Ovary (tissue), 9 donors: ENCODE measurements around the gene DTNBP1. TPM values are rescaled to one million over a fixed set of nuclear protein-coding genes. Genes with fewer than 3 reads are reported as not detected.

ENCODE experiments used
- DNase-seq, 5 donors: peaks; one replicate each; pipeline ENCODE4 v3.0.0-alpha.2; 2019 to 2020
- H3K27ac ChIP-seq, 2 donors: fragments of 200-600 bp; one replicate each; pipeline versions ENCODE4 v1.5.1 to v1.8.0; 2019 to 2022
- H3K27me3 ChIP-seq: fragments of 200-600 bp; one replicate; pipeline ENCODE4 v1.8.0; 2022
- H3K36me3 ChIP-seq: fragments of 200-600 bp; sonication (generic); one replicate; pipeline ENCODE4 v1.5.1; 2019
- H3K4me1 ChIP-seq: one replicate; pipeline ENCODE4 v1.8.1; 2013; ENCODE audit warnings: mild to moderate bottlenecking, moderate library complexity; ENCODE audit not compliant: insufficient read depth
- H3K4me3 ChIP-seq: fragments of 200-600 bp; sonication (generic); one replicate; pipeline ENCODE4 v1.5.1; 2017
- H3K9me3 ChIP-seq, 2 donors: fragments of 200-600 bp in 1 of 2; sonication (generic) in 1 of 2; one replicate each; pipeline versions ENCODE4 v1.5.1 to v1.8.1; 2013 to 2019; ENCODE audit warnings: mild to moderate bottlenecking in 1 of 2, moderate library complexity in 1 of 2
- CTCF ChIP-seq, 3 donors: fragments of 450-650 bp in 2 of 3; fragments of 200-600 bp in 1 of 3; IDR thresholded peaks; one replicate each; pipeline versions ENCODE4 v1.5.1 to v1.8.0; 2016 to 2022; ENCODE audit warnings: antibody characterized with exemption in 3 of 3, mild to moderate bottlenecking in 1 of 3
- EP300 ChIP-seq: sonication (generic); formaldehyde crosslinking; IDR thresholded peaks from one replicate; pipeline ENCODE4 v1.6.1; 2017; ENCODE audit warnings: antibody characterized with exemption
- POLR2A ChIP-seq: fragments of 450-650 bp; IDR thresholded peaks from one replicate; pipeline ENCODE4 v1.6.1; 2017; ENCODE audit warnings: antibody characterized with exemption, mild to moderate bottlenecking, moderate library complexity
- WGBS, 3 donors: extraction: QIAGEN DNeasy Blood & Tissue Kit in 1 of 3; methylation state at CpG; one replicate each; pipeline versions ENCODE4 v1.1.5 to v1.1.7; 2013 to 2017; 5-methylcytosine and 5-hydroxymethylcytosine counted together
- intact Hi-C, 4 donors: fragments of 100-400 bp; cut with DNase I; formaldehyde crosslinking; loops; one replicate each; pipeline versions ENCODE4 v1.11.0 to v1.15.1; 2022 to 2023
- polyA plus RNA-seq, 2 donors: library from polyadenylated mRNA; stranded (reverse); fragments of 200-250 nt in 1 of 2; fragments of 350-450 nt in 1 of 2; fragmentation: Illumina TruSeq in 1 of 2; extraction: RNeasy Lipid Tissue Mini Kit (QIAGEN cat#74804) in 1 of 2; gene quantifications; one replicate each; pipeline ENCODE4 v1.2.3, GENCODE V29; 2013 to 2014
- total RNA-seq, 7 donors: library from RNA; depleted of rRNA in 2 of 7; stranded (reverse); fragments of >200 nt in 2 of 7; fragmentation: NEBNext Ultra II Directional in 3 of 7; extraction: Animal tissue kit (Norgen Biotek cat#: 25700) in 3 of 7; gene quantifications; one replicate each; pipeline versions ENCODE4 v1.1.0 to v1.2.4, GENCODE V29; 2016 to 2023
- donor health status: DM: no; HTN: no; CAD: no; lungs with moderate emphysema.
- donor health status: DM: no; HTN: no; CAD: no.
- donor health status: Bipolar disorder and iron deficiency.
- donor health status: DM: yes; HTN: yes; CAD: no.
- donor health status: DM: no; HTN: no; CAD: no.
- donor health status: DM: yes; HTN: yes; CAD: no.

The DTNBP1 gene
- total and polyA plus RNA-seq, 9 donors, result 11.0 to 21.4 (median 15.6) TPM

- TF ChIP-seq EP300 (no peak), POLR2A (no peak), CTCF (IDR thresholded peaks at IDR 0.05) (no peak)
- Histone ChIP-seq H3K36me3 (no peaks in the 10 kb centered on the region), H3K9me3 (no peaks in the 10 kb centered on the region), H3K27me3 (no peaks in the 10 kb centered on the region), H3K4me1 (no peaks in the 10 kb centered on the region), H3K27ac (no peak overlapping the region), H3K4me3 (no peak overlapping the region)
- intact Hi-C loops, result no loop called here
- DNase-seq, result no peak
These were observed 105.7 kb downstream of the DTNBP1 start for GRCh38 chr6:15557174-15557573.

- Histone ChIP-seq H3K4me3 (no peak overlapping the region), H3K36me3 (no peaks in the 10 kb centered on the region), H3K4me1 (no peaks in the 10 kb centered on the region), H3K27ac (no peak overlapping the region), H3K27me3 (no peaks in the 10 kb centered on the region), H3K9me3 (no peaks in the 10 kb centered on the region)
- 85 to 100% (median 100%) methylated on average over 1 of the region's 1 CpG for WGBS, 3 donors
- intact Hi-C loops, result no loop called here
- DNase-seq, result no peak
- no peak for TF ChIP-seq EP300
- no peak for TF ChIP-seq CTCF (IDR thresholded peaks at IDR 0.05)
- TF ChIP-seq POLR2A, result no peak
These were observed 106.1 kb downstream of the DTNBP1 start for GRCh38 chr6:15556711-15557110.

- no peak for DNase-seq
- Histone ChIP-seq H3K4me3 (no peak overlapping the region), H3K36me3 (no peaks in the 10 kb centered on the region), H3K4me1 (peaks cover 1% of the 10 kb centered on the region), H3K27me3 (no peaks in the 10 kb centered on the region), H3K27ac (no peak overlapping the region), H3K9me3 (no peaks in the 10 kb centered on the region)
- intact Hi-C loops, result no loop called here
- TF ChIP-seq EP300, result no peak
- no peak for TF ChIP-seq CTCF (IDR thresholded peaks at IDR 0.05)
- no peak for TF ChIP-seq POLR2A
- WGBS, 3 donors, result 81 to 89% (median 86%) methylated on average over 5 of the region's 5 CpGs
These were observed 107.5 kb downstream of the DTNBP1 start for GRCh38 chr6:15555101-15556038.

- Histone ChIP-seq H3K36me3 (no peaks in the 10 kb centered on the region), H3K9me3 (no peaks in the 10 kb centered on the region), H3K4me3 (no peak overlapping the region), H3K27ac (no peak overlapping the region), H3K4me1 (peaks cover 1% of the 10 kb centered on the region), H3K27me3 (no peaks in the 10 kb centered on the region)
- TF ChIP-seq CTCF (IDR thresholded peaks at IDR 0.05) (no peak), POLR2A (no peak), EP300 (no peak)
- DNase-seq, result no peak
- WGBS, 3 donors, result 95 to 100% (median 98%) methylated on average over 6 of the region's 6 CpGs
- intact Hi-C loops, result no loop called here
These were observed 108.1 kb downstream of the DTNBP1 start for GRCh38 chr6:15554728-15555100.
